NB4 (cell line): Measurements from ENCODE around the gene CALHM4.

ENCODE experiments used
- DNase-seq: peaks from one replicate; pipeline ENCODE4 v3.0.0; 2010; ENCODE audit warnings: low read depth
- H3K4me3 ChIP-seq: one replicate; pipeline ENCODE4 v1.5.1; 2011; ENCODE audit warnings: mild to moderate bottlenecking, low read depth, low read length, moderate library complexity
- CTCF ChIP-seq: IDR thresholded peaks from one replicate; pipeline ENCODE4 v1.5.1; 2012; ENCODE audit warnings: low read depth, low read length
- MAX ChIP-seq: IDR thresholded peaks from 2 replicates; pipeline ENCODE4 v1.6.1; 2011; ENCODE audit warnings: low read depth, low read length
- MYC ChIP-seq: IDR thresholded peaks from 2 replicates; pipeline ENCODE4 v1.6.1; 2011; ENCODE audit warnings: low read depth, low read length
- POLR2A ChIP-seq: IDR thresholded peaks from 2 replicates; pipeline ENCODE4 v1.6.1; 2011; ENCODE audit warnings: mild to moderate bottlenecking; ENCODE audit not compliant: insufficient read length; ENCODE audit errors: extremely low read depth

The CALHM4 gene

GRCh38 chr6:116564921-116565872 lies 11.6 kb downstream of the CALHM4 start:
- TF ChIP-seq MYC (no peak), MAX (no peak), POLR2A (no peak), CTCF (no peak)
- no peak for DNase-seq
- no peak overlapping the region for H3K4me3 ChIP-seq

- no peak for DNase-seq
- no peak overlapping the region for H3K4me3 ChIP-seq
- no peak for TF ChIP-seq CTCF
- no peak for TF ChIP-seq MAX
- no peak for TF ChIP-seq POLR2A
- TF ChIP-seq MYC, result no peak
Measured at GRCh38 chr6:116568111-116568510, 14.6 kb downstream of the CALHM4 start.

GRCh38 chr6:116568821-116569755 lies 15.5 kb downstream of the CALHM4 start:
- TF ChIP-seq MAX, result no peak
- TF ChIP-seq POLR2A, result no peak
- TF ChIP-seq CTCF, result no peak
- no peak for TF ChIP-seq MYC
- peak; percentile 12 for DNase-seq
- no peak overlapping the region for H3K4me3 ChIP-seq

GRCh38 chr6:116570856-116571682 lies 17.5 kb downstream of the CALHM4 start, which contains the start of gene RWDD1:
Gene RWDD1 (plus strand): TSS chr6:116571504. CDS start chr6:116571583, 79 bp downstream.
- TF ChIP-seq POLR2A (no peak), MYC (peak; percentile 86), MAX (peak; percentile 94)

GRCh38 chr6:116571683-116572000 lies 18.1 kb downstream of the CALHM4 start:
- no peak for DNase-seq
- no peak for TF ChIP-seq CTCF
- no peak for TF ChIP-seq POLR2A
- no peak for TF ChIP-seq MYC
- no peak for TF ChIP-seq MAX
- peak overlapping the region; percentile 96 for H3K4me3 ChIP-seq

More at GRCh38 chr6:116570856-116571682, 17.5 kb downstream of the CALHM4 start, which contains the start of gene RWDD1:
- peak; percentile 100 for DNase-seq
- H3K4me3 ChIP-seq, result peak within 1 kb of the TSS; percentile 96
